MV-4-11 (cell line): Measurements from ENCODE around the gene ZNF827.

Source experiments
- DNase-seq: peaks from one replicate; lab custom pipeline; 2025; lab: John Stamatoyannopoulos, UW

The ZNF827 gene

DNA sequence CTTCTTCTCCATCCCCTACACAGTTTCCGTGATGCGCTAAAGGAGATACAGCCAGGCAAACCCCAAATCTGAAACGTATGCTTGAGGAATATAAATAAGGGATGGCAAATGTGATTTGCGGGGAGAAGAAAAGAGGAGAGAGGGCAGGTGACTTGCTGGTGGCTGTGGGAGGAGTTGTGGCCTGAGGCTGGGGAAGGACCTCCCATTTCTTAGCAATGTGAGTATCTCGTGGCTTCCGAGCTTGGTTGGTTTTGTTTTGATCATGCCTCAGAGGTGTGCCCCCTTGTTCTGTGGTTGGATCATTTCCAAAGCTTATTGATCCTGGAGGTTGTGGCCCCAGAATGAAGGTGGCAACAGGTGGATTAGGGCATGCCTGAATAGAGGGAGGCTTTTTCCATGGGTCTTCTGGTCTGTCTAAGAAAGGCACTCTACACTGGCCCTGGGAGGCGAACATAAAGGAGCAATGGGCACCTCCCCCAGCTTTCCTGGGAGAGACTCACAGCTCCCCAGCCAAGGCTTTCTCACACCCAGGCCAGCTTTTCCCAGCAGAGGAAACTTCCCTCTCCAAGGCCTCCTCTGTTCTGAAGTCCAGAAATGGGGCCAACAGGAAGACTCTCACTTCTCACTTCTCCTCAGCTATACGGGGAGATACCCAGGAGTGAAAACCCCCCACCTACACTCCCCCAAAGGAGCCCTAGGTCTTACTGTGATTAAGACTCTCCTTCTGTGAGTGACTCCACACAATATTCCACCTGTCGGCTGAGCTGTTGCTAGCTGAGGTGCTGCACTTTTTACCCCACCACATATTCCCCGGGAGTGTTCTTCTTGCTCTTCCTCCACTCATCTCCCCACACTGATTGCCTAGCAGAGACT, 218.6 kb downstream of the ZNF827 start:
- no peak for DNase-seq

DNA sequence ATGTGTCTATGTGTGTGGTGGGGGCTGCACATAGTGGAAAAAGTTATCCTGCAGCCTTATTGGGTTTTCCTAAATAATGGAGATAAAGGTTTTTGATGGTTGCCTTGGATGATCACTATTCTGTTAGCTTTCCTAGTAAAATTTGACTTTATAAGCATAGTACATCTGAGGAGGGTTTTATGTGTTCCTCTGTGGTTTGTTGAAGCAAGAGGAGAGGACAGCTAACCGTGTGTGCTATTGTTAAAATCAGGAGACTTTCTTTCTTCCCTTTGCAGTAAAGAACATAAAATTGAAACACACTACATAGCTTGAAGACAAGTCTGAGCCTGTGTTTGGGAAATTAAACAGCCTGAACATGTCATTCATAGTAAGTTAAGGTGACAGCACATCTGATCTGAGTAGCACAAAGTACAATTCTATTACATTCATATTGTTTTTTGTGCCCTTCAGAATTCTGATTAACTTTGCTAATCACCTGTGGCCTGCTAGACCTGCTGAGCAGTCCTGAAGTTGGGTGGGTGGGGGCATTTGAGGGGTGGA, 221.9 kb downstream of the ZNF827 start:
- no peak for DNase-seq

DNA sequence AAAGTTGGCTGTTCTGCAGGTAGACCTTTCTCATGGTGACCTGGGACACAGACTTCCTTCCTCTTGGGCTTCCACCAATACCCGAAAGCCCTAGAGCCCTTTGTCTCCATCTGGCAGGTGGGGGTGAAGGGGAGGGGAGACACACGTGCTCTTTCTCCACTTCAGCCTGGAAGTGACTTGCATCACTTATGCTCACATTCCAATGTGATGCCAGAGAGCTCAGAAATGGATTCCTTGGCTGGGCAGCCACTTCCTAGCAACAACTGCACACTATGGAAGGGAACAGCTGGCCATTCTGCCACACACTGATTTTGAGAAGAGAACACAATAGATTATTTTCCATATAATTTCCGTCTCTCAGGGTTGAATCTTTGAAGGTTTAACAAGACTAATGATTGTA, 222.4 kb downstream of the ZNF827 start:
- DNase-seq, result no peak

DNA sequence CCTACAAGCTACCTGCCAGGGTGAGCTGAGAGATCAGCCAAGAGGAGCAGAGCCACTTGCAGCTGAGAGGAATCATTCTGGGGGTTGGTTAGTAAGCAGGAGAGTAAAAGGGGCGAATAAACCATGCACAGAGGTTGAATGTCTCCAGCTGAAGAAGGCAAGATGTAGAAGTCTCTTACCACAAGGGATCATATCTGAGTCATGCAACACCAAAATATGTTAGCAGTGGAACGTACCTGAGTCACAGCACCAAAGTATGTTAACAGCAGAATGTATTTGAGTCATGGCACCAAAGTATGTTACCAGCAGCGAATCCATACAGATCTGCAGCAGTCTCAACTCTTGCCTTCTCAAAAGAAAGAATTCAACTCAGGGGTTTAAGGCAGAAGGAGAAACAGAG, 228.8 kb downstream of the ZNF827 start:
- DNase-seq, result no peak

DNA sequence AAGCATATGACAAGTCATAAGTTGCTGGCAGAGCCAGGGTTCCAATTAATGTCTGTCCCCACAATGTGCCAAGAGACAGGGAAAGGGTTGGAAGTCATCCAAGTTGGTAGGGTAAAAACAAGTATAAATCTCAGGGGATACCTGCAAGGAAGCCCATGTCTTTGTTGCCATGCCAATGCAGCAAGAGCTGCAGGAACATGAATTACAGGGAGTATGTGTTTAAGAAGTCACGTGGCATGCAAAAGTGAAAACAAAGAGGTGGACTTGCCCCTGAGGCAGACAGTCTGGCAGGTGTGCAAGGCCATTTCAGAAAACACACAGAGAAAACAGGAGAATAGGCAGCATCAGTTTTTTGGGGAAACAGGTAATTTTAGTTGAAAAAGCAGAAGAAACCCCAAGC, 229.3 kb downstream of the ZNF827 start:
- DNase-seq, result no peak
